Esophagus muscularis mucosa (tissue), 3 donors: ENCODE measurements around the gene ATP1A4.

Experiments
- POLR2A ChIP-seq: fragments of 450-650 bp; IDR thresholded peaks from one replicate; pipeline ENCODE4 v1.6.1; 2017; ENCODE audit warnings: antibody characterized with exemption, moderate library complexity, mild to moderate bottlenecking, low read depth
- POLR2AphosphoS5 ChIP-seq, 2 donors: sonication (generic); formaldehyde crosslinking; IDR thresholded peaks; one replicate each; pipeline ENCODE4 v1.6.1; 2017; ENCODE audit warnings: antibody characterized with exemption in 2 of 2
- TF ChIP-seq, protein P1 (sequence below), 3 experiments: fragments of 200-600 bp in 2 of 3; fragments of 450-650 bp in 1 of 3; sonication (generic) in 2 of 3; IDR thresholded peaks; one replicate each; pipeline ENCODE4 v1.5.1; 2017 to 2019; ENCODE audit warnings: antibody characterized with exemption in 3 of 3, mild to moderate bottlenecking in 2 of 3, moderate library complexity in 1 of 3

DNA sequence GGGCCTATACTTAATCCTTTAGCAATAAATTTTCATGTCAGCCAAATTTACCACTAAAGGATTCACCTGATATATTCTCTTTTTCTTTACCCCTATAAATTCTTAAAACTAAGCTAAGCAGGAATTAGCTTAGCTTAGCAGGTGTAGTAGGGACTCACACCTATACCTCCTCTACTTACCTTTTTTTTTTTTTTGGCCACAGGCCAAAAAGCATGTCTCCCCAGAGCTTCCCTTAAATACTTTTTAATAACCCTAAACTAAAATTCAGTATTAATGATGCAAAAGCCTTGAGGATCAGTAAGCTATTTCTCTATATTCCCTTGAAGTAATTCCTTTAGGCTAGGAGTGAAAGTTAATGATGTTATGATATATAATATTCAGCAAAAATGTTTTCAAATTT is 77.0 kb downstream of the ATP1A4 start:
- TF ChIP-seq, protein P1, sequence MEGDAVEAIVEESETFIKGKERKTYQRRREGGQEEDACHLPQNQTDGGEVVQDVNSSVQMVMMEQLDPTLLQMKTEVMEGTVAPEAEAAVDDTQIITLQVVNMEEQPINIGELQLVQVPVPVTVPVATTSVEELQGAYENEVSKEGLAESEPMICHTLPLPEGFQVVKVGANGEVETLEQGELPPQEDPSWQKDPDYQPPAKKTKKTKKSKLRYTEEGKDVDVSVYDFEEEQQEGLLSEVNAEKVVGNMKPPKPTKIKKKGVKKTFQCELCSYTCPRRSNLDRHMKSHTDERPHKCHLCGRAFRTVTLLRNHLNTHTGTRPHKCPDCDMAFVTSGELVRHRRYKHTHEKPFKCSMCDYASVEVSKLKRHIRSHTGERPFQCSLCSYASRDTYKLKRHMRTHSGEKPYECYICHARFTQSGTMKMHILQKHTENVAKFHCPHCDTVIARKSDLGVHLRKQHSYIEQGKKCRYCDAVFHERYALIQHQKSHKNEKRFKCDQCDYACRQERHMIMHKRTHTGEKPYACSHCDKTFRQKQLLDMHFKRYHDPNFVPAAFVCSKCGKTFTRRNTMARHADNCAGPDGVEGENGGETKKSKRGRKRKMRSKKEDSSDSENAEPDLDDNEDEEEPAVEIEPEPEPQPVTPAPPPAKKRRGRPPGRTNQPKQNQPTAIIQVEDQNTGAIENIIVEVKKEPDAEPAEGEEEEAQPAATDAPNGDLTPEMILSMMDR (IDR thresholded peaks at IDR 0.05) = no peak
- no peak for TF ChIP-seq POLR2A
- no peak for TF ChIP-seq POLR2AphosphoS5 (IDR thresholded peaks at IDR 0.05)
